Parathyroid adenoma (tissue), 2 donors: ENCODE measurements around the gene RAI2.

Experiments
- H2AFZ ChIP-seq: fragments of 300-600 bp; sonication (generic); one replicate; pipeline ENCODE4 v1.7.0; 2017; ENCODE audit warnings: antibody characterized with exemption, mild to moderate bottlenecking
- H3K27ac ChIP-seq: fragments of 300-600 bp; sonication (generic); one replicate; pipeline ENCODE4 v1.7.0; 2017
- H3K27me3 ChIP-seq: fragments of 300-600 bp; sonication (generic); one replicate; pipeline ENCODE4 v1.7.0; 2017; ENCODE audit warnings: low read length; ENCODE audit not compliant: control insufficient read depth, insufficient read depth
- H3K36me3 ChIP-seq: fragments of 300-600 bp; sonication (generic); one replicate; pipeline ENCODE4 v1.7.0; 2017; ENCODE audit warnings: low read length; ENCODE audit not compliant: control insufficient read depth, insufficient read depth
- H3K4me1 ChIP-seq: fragments of 300-600 bp; sonication (generic); one replicate; pipeline ENCODE4 v1.7.0; 2017; ENCODE audit warnings: control low read depth
- H3K4me2 ChIP-seq: fragments of 300-600 bp; sonication (generic); one replicate; pipeline ENCODE4 v1.7.0; 2017; ENCODE audit warnings: low read length
- H3K4me3 ChIP-seq: fragments of 300-600 bp; sonication (generic); one replicate; pipeline ENCODE4 v1.7.0; 2017; ENCODE audit warnings: low read depth, low read length
- H3K79me2 ChIP-seq: fragments of 300-600 bp; sonication (generic); one replicate; pipeline ENCODE4 v1.7.0; 2017; ENCODE audit warnings: control low read depth
- H3K9ac ChIP-seq: fragments of 300-600 bp; sonication (generic); one replicate; pipeline ENCODE4 v1.7.0; 2017; ENCODE audit warnings: mild to moderate bottlenecking
- H3K9me3 ChIP-seq: fragments of 300-600 bp; sonication (generic); one replicate; pipeline ENCODE4 v1.7.0; 2017; ENCODE audit warnings: low read length; ENCODE audit not compliant: control insufficient read depth
- CTCF ChIP-seq: fragments of 300-600 bp; sonication (generic); IDR thresholded peaks from one replicate; pipeline ENCODE4 v1.7.0; 2017; ENCODE audit warnings: antibody characterized with exemption, mild to moderate bottlenecking
- donor health status: primary hyperparathyroidism.

The RAI2 gene

GRCh38 chrX:17812763-17813162 lies 48.3 kb downstream of the RAI2 start:
- peak; percentile 46 for TF ChIP-seq CTCF
- H3K27ac ChIP-seq, result no peak overlapping the region
- no peaks in the 10 kb centered on the region for H3K27me3 ChIP-seq
- H3K4me1 ChIP-seq, result no peaks in the 10 kb centered on the region
- no peak overlapping the region for H3K4me3 ChIP-seq
- no peak overlapping the region for H2AFZ ChIP-seq
- H3K36me3 ChIP-seq, result no peaks in the 10 kb centered on the region
- no peaks in the 10 kb centered on the region for H3K79me2 ChIP-seq
- no peak overlapping the region for H3K9ac ChIP-seq
- no peaks in the 10 kb centered on the region for H3K9me3 ChIP-seq
- H3K4me2 ChIP-seq, result no peak overlapping the region

- Histone ChIP-seq H3K27ac (no peak overlapping the region), H3K4me1 (no peaks in the 10 kb centered on the region), H3K4me2 (no peak overlapping the region), H2AFZ (no peak overlapping the region), H3K79me2 (no peaks in the 10 kb centered on the region), H3K36me3 (no peaks in the 10 kb centered on the region), H3K4me3 (no peak overlapping the region), H3K9ac (no peak overlapping the region), H3K27me3 (no peaks in the 10 kb centered on the region), H3K9me3 (no peaks in the 10 kb centered on the region)
- no peak for TF ChIP-seq CTCF
Measured at GRCh38 chrX:17809984-17810383, 51.1 kb downstream of the RAI2 start.

- no peak overlapping the region for H3K4me2 ChIP-seq
- H3K9me3 ChIP-seq, result no peaks in the 10 kb centered on the region
- H3K79me2 ChIP-seq, result no peaks in the 10 kb centered on the region
- no peaks in the 10 kb centered on the region for H3K4me1 ChIP-seq
- no peak overlapping the region for H3K4me3 ChIP-seq
- H3K27me3 ChIP-seq, result no peaks in the 10 kb centered on the region
- TF ChIP-seq CTCF, result no peak
- H2AFZ ChIP-seq, result no peak overlapping the region
- H3K27ac ChIP-seq, result no peak overlapping the region
- no peaks in the 10 kb centered on the region for H3K36me3 ChIP-seq
- H3K9ac ChIP-seq, result no peak overlapping the region
Measured at GRCh38 chrX:17809273-17809672, 51.8 kb downstream of the RAI2 start.

- Histone ChIP-seq H3K4me2 (no peak overlapping the region), H3K27me3 (no peaks in the 10 kb centered on the region), H3K27ac (no peak overlapping the region), H3K36me3 (no peaks in the 10 kb centered on the region), H2AFZ (no peak overlapping the region), H3K79me2 (no peaks in the 10 kb centered on the region), H3K9me3 (no peaks in the 10 kb centered on the region), H3K9ac (no peak overlapping the region), H3K4me1 (no peaks in the 10 kb centered on the region), H3K4me3 (no peak overlapping the region)
- TF ChIP-seq CTCF, result no peak
Measured at GRCh38 chrX:17805120-17805519, 56.0 kb downstream of the RAI2 start.

- Histone ChIP-seq H3K36me3 (no peaks in the 10 kb centered on the region), H3K4me3 (no peak overlapping the region), H3K9me3 (no peaks in the 10 kb centered on the region), H3K4me1 (no peaks in the 10 kb centered on the region), H3K4me2 (no peak overlapping the region), H3K27ac (no peak overlapping the region), H3K27me3 (no peaks in the 10 kb centered on the region), H2AFZ (no peak overlapping the region), H3K9ac (no peak overlapping the region), H3K79me2 (no peaks in the 10 kb centered on the region)
- no peak for TF ChIP-seq CTCF
Measured at GRCh38 chrX:17803449-17803848, 57.6 kb downstream of the RAI2 start.
